Measurements from ENCODE around the gene ADRB2. TPM values are rescaled to one million over a fixed set of nuclear protein-coding genes. Genes with fewer than 3 reads are reported as not detected.

ADRB2 gene
- total RNA-seq, 1 donor from 2014 or later: 0.64 TPM

GRCh38 chr5:148796936-148797335 is 29.5 kb upstream of the ADRB2 start:
- Histone ChIP-seq H3K9me3 (ENCODE audit: insufficient read depth, low read depth, low read length) (no peaks in the 10 kb centered on the region), H3K79me2 (ENCODE audit: insufficient read depth, low read length) (no peaks in the 10 kb centered on the region), H3K27ac (ENCODE audit: low read depth, low read length) (no peak overlapping the region), H4K20me1 (ENCODE audit: insufficient read depth, low read length) (no peaks in the 10 kb centered on the region), H3K36me3 (ENCODE audit: insufficient read depth, low read length) (no peaks in the 10 kb centered on the region), H3K4me3 (ENCODE audit: insufficient read depth, low read depth, low read length) (no peak overlapping the region), H2AFZ (ENCODE audit: low read depth, low read length) (no peak overlapping the region), H3K4me2 (ENCODE audit: low read length) (no peak overlapping the region), H3K4me1 (ENCODE audit: insufficient read depth, low read length) (peaks cover 10% of the 10 kb centered on the region), H3K9ac (ENCODE audit: low read length) (no peak overlapping the region), H3K27me3 (ENCODE audit: insufficient read depth, low read length) (no peaks in the 10 kb centered on the region)
- no peaks in the 10 kb centered on the region for H3K9me3 Mint-ChIP-seq (ENCODE audit: unreplicated experiment)
- FAIRE-seq (no peak), DNase-seq (ENCODE audit: low read depth) (no peak)
- no peak overlapping the region for H3K27ac Mint-ChIP-seq (ENCODE audit: unreplicated experiment)
- no peaks in the 10 kb centered on the region for H3K36me3 Mint-ChIP-seq (ENCODE audit: low read depth, unreplicated experiment)
- TF ChIP-seq EZH2 (IDR thresholded peaks at IDR 0.05; ENCODE audit: insufficient read depth, low read length) (no peak), CTCF (IDR thresholded peaks at IDR 0.05; ENCODE audit: insufficient read depth, low read depth, low read length) (no peak)
- peaks cover 21% of the 10 kb centered on the region for H3K4me1 Mint-ChIP-seq (ENCODE audit: low read depth, unreplicated experiment)
- no peak overlapping the region for H3K4me3 Mint-ChIP-seq (ENCODE audit: unreplicated experiment)
- H3K27me3 Mint-ChIP-seq (ENCODE audit: low read depth, unreplicated experiment): peaks cover 3% of the 10 kb centered on the region

GRCh38 chr5:148798786-148799185 is 27.6 kb upstream of the ADRB2 start:
- no peak overlapping the region for H3K27ac ChIP-seq (ENCODE audit: low read depth, low read length)
- FAIRE-seq (no peak), DNase-seq (ENCODE audit: low read depth) (no peak)
- H3K4me2 ChIP-seq (ENCODE audit: low read length): no peak overlapping the region
- no peak overlapping the region for H3K9ac ChIP-seq (ENCODE audit: low read length)
- H4K20me1 ChIP-seq (ENCODE audit: insufficient read depth, low read length): no peaks in the 10 kb centered on the region
- H3K79me2 ChIP-seq (ENCODE audit: insufficient read depth, low read length): no peaks in the 10 kb centered on the region
- H3K27me3 Mint-ChIP-seq (ENCODE audit: low read depth, unreplicated experiment): peaks cover 6% of the 10 kb centered on the region
- H3K9me3 ChIP-seq (ENCODE audit: insufficient read depth, low read depth, low read length): no peaks in the 10 kb centered on the region
- no peaks in the 10 kb centered on the region for H3K4me1 ChIP-seq (ENCODE audit: insufficient read depth, low read length)
- H3K36me3 ChIP-seq (ENCODE audit: insufficient read depth, low read length): no peaks in the 10 kb centered on the region
- no peak overlapping the region for H3K4me3 ChIP-seq (ENCODE audit: insufficient read depth, low read depth, low read length)
- no peak overlapping the region for H3K4me3 Mint-ChIP-seq (ENCODE audit: unreplicated experiment)
- peaks cover 13% of the 10 kb centered on the region for H3K4me1 Mint-ChIP-seq (ENCODE audit: low read depth, unreplicated experiment)
- peaks cover 3% of the 10 kb centered on the region for H3K9me3 Mint-ChIP-seq (ENCODE audit: unreplicated experiment)
- H3K27me3 ChIP-seq (ENCODE audit: insufficient read depth, low read length): no peaks in the 10 kb centered on the region
- no peak overlapping the region for H3K27ac Mint-ChIP-seq (ENCODE audit: unreplicated experiment)
- no peaks in the 10 kb centered on the region for H3K36me3 Mint-ChIP-seq (ENCODE audit: low read depth, unreplicated experiment)
- TF ChIP-seq EZH2 (IDR thresholded peaks at IDR 0.05; ENCODE audit: insufficient read depth, low read length) (no peak), CTCF (IDR thresholded peaks at IDR 0.05; ENCODE audit: insufficient read depth, low read depth, low read length) (no peak)
- H2AFZ ChIP-seq (ENCODE audit: low read depth, low read length): no peak overlapping the region

GRCh38 chr5:148799737-148800527 is 26.5 kb upstream of the ADRB2 start:
- Mint-ChIP-seq H3K36me3 (ENCODE audit: low read depth, unreplicated experiment) (no peaks in the 10 kb centered on the region), H3K9me3 (ENCODE audit: unreplicated experiment) (peaks cover 3% of the 10 kb centered on the region), H3K4me3 (ENCODE audit: unreplicated experiment) (no peak overlapping the region), H3K4me1 (ENCODE audit: low read depth, unreplicated experiment) (peaks cover 7% of the 10 kb centered on the region), H3K27me3 (ENCODE audit: low read depth, unreplicated experiment) (peaks cover 6% of the 10 kb centered on the region), H3K27ac (ENCODE audit: unreplicated experiment) (no peak overlapping the region)
- no peaks in the 10 kb centered on the region for H3K27me3 ChIP-seq (ENCODE audit: insufficient read depth, low read length)
- no peaks in the 10 kb centered on the region for H3K79me2 ChIP-seq (ENCODE audit: insufficient read depth, low read length)
- no peaks in the 10 kb centered on the region for H4K20me1 ChIP-seq (ENCODE audit: insufficient read depth, low read length)
- no peak overlapping the region for H3K27ac ChIP-seq (ENCODE audit: low read depth, low read length)
- no peaks in the 10 kb centered on the region for H3K4me1 ChIP-seq (ENCODE audit: insufficient read depth, low read length)
- no peaks in the 10 kb centered on the region for H3K36me3 ChIP-seq (ENCODE audit: insufficient read depth, low read length)
- H3K4me3 ChIP-seq (ENCODE audit: insufficient read depth, low read depth, low read length): no peak overlapping the region
- H3K4me2 ChIP-seq (ENCODE audit: low read length): no peak overlapping the region
- H3K9ac ChIP-seq (ENCODE audit: low read length): no peak overlapping the region
- TF ChIP-seq EZH2 (IDR thresholded peaks at IDR 0.05; ENCODE audit: insufficient read depth, low read length) (no peak), CTCF (IDR thresholded peaks at IDR 0.05; ENCODE audit: insufficient read depth, low read depth, low read length) (no peak)
- FAIRE-seq (no peak), DNase-seq (ENCODE audit: low read depth) (peak; percentile 26)
- no peaks in the 10 kb centered on the region for H3K9me3 ChIP-seq (ENCODE audit: insufficient read depth, low read depth, low read length)
- no peak overlapping the region for H2AFZ ChIP-seq (ENCODE audit: low read depth, low read length)

All from astrocyte (in vitro differentiated cells and primary cell).